ENCODE data around the gene ZNF81. TPM values are rescaled to one million over a fixed set of nuclear protein-coding genes. Genes with fewer than 3 reads are reported as not detected.

ZNF81 gene
- total RNA-seq, 1 experiment from 2014 or later = 4.8 TPM

DNA sequence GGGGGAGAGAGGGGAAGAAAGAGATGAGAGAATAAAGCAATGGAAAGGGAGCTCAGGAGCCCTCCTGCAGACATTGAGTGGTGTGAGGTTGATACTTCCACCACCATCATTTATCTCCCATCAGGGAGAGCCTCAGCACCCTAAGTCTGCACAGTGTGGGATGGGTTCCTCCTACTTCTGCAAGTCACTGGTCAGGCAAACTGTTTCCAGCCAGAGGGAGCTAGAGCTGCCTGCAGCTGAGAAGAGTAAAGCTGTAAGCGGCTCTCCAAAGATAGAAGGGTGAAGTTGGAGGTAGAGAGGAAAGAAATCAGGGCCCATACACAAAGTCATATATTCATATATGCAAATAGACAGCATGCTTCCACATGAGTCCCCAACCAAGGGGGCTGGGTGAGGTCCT, 21.9 kb upstream of the ZNF81 start:
- Histone ChIP-seq H3K36me3 (ENCODE audit: control insufficient read depth in 1 of 2, insufficient read depth in 2 of 2, low read length in 2 of 2) (no peaks in the 10 kb centered on the region), H4K20me1 (ENCODE audit: insufficient read depth) (no peaks in the 10 kb centered on the region), H3K9ac (ENCODE audit: low read length) (no peak overlapping the region), H2AFZ (ENCODE audit: low read depth, low read length, poor library complexity, severe bottlenecking) (no peak overlapping the region), H3K9me2 (ENCODE audit: insufficient read depth) (no peaks in the 10 kb centered on the region), H3K4me1 (ENCODE audit: control insufficient read depth in 1 of 2, insufficient read depth in 2 of 2, low read length in 2 of 2) (peaks cover 0 to 7% of the 10 kb centered on the region in 2 experiments; a peak in 1 of 4 replicates), H3K9me3 (ENCODE audit: control insufficient read depth in 1 of 2, insufficient read depth in 1 of 2, low read depth in 1 of 2, low read length in 2 of 2) (no peaks in the 10 kb centered on the region), H3K27ac (ENCODE audit: low read depth, low read length) (no peak overlapping the region), H3K79me2 (ENCODE audit: insufficient read depth, low read length) (no peaks in the 10 kb centered on the region), H3K4me3 (replicated peaks in 1 of 2; ENCODE audit: low read depth in 1 of 2, low read length in 2 of 2) (no peak overlapping the region), H3K27me3 (ENCODE audit: insufficient read depth, low read length) (no peaks in the 10 kb centered on the region), H3K4me2 (ENCODE audit: low read length) (no peak overlapping the region)
- intact Hi-C loops (cut with micrococcal nuclease) = no loop called here
- no peak for DNase-seq (ENCODE audit: low read depth, low spot score)
- ChIA-PET CTCF (interaction anchor here (1.6 kb wide), 1 partner anchor 12 kb away, joined by 3 read pairs; no protein-coding TSS in a partner anchor), RAD21 (ENCODE audit: low non-redundant PET in 1 of 2, low total read pairs in 2 of 2, uncharacterized antibody in 2 of 2, unreplicated experiment in 2 of 2) (no interaction called here), POLR2A (no interaction called here)
- TF ChIP-seq, protein P1, sequence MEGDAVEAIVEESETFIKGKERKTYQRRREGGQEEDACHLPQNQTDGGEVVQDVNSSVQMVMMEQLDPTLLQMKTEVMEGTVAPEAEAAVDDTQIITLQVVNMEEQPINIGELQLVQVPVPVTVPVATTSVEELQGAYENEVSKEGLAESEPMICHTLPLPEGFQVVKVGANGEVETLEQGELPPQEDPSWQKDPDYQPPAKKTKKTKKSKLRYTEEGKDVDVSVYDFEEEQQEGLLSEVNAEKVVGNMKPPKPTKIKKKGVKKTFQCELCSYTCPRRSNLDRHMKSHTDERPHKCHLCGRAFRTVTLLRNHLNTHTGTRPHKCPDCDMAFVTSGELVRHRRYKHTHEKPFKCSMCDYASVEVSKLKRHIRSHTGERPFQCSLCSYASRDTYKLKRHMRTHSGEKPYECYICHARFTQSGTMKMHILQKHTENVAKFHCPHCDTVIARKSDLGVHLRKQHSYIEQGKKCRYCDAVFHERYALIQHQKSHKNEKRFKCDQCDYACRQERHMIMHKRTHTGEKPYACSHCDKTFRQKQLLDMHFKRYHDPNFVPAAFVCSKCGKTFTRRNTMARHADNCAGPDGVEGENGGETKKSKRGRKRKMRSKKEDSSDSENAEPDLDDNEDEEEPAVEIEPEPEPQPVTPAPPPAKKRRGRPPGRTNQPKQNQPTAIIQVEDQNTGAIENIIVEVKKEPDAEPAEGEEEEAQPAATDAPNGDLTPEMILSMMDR (IDR thresholded peaks at IDR 0.05 in 2 of 3, conservative IDR thresholded peaks at IDR 0.05 in 1 of 3; ENCODE audit: borderline replicate concordance in 1 of 3, insufficient read depth in 1 of 3, low read depth in 2 of 3, low read length in 2 of 3) = no peak
- TF ChIP-seq ZNF274 (IDR thresholded peaks at IDR 0.05; ENCODE audit: low read depth, low read length) (no peak), CEBPB (IDR thresholded peaks at IDR 0.05; ENCODE audit: low read depth) (no peak), SIN3A (IDR thresholded peaks at IDR 0.05; ENCODE audit: low read depth) (no peak), EGR1 (IDR thresholded peaks at IDR 0.05; ENCODE audit: low read depth) (no peak), TCF7L2 (IDR thresholded peaks at IDR 0.05; ENCODE audit: borderline replicate concordance, extremely low read depth, insufficient read depth, insufficient read length) (no peak), EZH2phosphoT487 (IDR thresholded peaks at IDR 0.05; ENCODE audit: borderline replicate concordance) (no peak), CBX3 (IDR thresholded peaks at IDR 0.05; ENCODE audit: low read depth) (no peak), ZFX (IDR thresholded peaks at IDR 0.05) (no peak), SP1 (IDR thresholded peaks at IDR 0.05; ENCODE audit: low read depth) (no peak), JUND (IDR thresholded peaks at IDR 0.05) (no peak)
- TF ChIP-seq, protein P2, sequence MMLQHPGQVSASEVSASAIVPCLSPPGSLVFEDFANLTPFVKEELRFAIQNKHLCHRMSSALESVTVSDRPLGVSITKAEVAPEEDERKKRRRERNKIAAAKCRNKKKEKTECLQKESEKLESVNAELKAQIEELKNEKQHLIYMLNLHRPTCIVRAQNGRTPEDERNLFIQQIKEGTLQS (IDR thresholded peaks at IDR 0.05) = no peak
- TF ChIP-seq, protein P3, sequence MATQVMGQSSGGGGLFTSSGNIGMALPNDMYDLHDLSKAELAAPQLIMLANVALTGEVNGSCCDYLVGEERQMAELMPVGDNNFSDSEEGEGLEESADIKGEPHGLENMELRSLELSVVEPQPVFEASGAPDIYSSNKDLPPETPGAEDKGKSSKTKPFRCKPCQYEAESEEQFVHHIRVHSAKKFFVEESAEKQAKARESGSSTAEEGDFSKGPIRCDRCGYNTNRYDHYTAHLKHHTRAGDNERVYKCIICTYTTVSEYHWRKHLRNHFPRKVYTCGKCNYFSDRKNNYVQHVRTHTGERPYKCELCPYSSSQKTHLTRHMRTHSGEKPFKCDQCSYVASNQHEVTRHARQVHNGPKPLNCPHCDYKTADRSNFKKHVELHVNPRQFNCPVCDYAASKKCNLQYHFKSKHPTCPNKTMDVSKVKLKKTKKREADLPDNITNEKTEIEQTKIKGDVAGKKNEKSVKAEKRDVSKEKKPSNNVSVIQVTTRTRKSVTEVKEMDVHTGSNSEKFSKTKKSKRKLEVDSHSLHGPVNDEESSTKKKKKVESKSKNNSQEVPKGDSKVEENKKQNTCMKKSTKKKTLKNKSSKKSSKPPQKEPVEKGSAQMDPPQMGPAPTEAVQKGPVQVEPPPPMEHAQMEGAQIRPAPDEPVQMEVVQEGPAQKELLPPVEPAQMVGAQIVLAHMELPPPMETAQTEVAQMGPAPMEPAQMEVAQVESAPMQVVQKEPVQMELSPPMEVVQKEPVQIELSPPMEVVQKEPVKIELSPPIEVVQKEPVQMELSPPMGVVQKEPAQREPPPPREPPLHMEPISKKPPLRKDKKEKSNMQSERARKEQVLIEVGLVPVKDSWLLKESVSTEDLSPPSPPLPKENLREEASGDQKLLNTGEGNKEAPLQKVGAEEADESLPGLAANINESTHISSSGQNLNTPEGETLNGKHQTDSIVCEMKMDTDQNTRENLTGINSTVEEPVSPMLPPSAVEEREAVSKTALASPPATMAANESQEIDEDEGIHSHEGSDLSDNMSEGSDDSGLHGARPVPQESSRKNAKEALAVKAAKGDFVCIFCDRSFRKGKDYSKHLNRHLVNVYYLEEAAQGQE (IDR thresholded peaks at IDR 0.05; ENCODE audit: low read depth) = no peak
- no TSS peak for BruUV-seq (replicated peaks)
- ATAC-seq = no peak

Data from HCT116 (cell line).